ENCODE data around the gene PRKCE. TPM values are rescaled to one million over a fixed set of nuclear protein-coding genes. Genes with fewer than 3 reads are reported as not detected.

The PRKCE gene
- total RNA-seq, 1 experiment from 2014 or later = 14.8 TPM

DNA sequence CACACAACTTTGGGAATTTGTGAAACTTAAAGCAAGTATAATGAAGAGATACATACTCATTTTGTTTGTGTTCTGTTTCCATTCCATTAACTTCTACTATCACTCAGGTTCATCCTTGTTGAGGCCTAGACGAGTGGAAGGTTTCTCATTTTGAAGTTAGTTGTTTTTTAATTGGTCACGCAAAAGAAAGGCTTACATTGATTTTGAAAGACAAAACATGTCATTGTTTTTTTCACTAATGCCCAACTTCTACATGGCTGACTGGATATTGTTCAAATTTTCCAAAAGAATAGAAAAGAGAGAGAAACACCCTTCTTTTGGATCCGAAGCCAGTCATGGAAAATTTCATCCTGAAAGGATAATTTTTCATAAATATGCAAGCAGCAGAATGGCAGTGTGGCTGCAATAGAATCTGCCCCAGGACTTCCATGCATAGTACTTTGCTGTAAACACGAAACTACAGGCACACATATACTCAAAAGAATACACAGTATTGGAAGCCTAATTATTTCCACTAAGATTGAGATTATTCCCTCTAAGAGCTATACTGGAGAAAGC is 27.4 kb downstream of the PRKCE start:
- CTCF ChIA-PET = interaction anchor here (1.2 kb wide), 1 partner anchor 100 kb away, joined by 3 read pairs; no protein-coding TSS in a partner anchor
- H3K27me3 ChIP-seq (ENCODE audit: insufficient read depth, low read length) = no peaks in the 10 kb centered on the region
- H3K36me3 ChIP-seq (ENCODE audit: control insufficient read depth in 1 of 2, insufficient read depth in 2 of 2, low read length in 2 of 2) = no peaks in the 10 kb centered on the region
- no peak overlapping the region for H2AFZ ChIP-seq (ENCODE audit: low read depth, low read length, poor library complexity, severe bottlenecking)
- peaks cover 48 to 82% of the 10 kb centered on the region in 2 experiments for H3K4me1 ChIP-seq (ENCODE audit: control insufficient read depth in 1 of 2, insufficient read depth in 2 of 2, low read length in 2 of 2)
- TF ChIP-seq RAD21 (IDR thresholded peaks at IDR 0.05; ENCODE audit: low read depth) = no peak
- TF ChIP-seq, protein P1, sequence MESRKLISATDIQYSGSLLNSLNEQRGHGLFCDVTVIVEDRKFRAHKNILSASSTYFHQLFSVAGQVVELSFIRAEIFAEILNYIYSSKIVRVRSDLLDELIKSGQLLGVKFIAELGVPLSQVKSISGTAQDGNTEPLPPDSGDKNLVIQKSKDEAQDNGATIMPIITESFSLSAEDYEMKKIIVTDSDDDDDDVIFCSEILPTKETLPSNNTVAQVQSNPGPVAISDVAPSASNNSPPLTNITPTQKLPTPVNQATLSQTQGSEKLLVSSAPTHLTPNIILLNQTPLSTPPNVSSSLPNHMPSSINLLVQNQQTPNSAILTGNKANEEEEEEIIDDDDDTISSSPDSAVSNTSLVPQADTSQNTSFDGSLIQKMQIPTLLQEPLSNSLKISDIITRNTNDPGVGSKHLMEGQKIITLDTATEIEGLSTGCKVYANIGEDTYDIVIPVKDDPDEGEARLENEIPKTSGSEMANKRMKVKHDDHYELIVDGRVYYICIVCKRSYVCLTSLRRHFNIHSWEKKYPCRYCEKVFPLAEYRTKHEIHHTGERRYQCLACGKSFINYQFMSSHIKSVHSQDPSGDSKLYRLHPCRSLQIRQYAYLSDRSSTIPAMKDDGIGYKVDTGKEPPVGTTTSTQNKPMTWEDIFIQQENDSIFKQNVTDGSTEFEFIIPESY (IDR thresholded peaks at IDR 0.05; ENCODE audit: extremely low read depth, insufficient replicate concordance, low read length) = no peak
- TF ChIP-seq POLR2AphosphoS5 (IDR thresholded peaks at IDR 0.05; ENCODE audit: low read depth, low read length) = no peak
- TF ChIP-seq EZH2 (IDR thresholded peaks at IDR 0.05) = no peak
- TF ChIP-seq POLR2A (IDR thresholded peaks at IDR 0.05; ENCODE audit: borderline replicate concordance, extremely low read depth, insufficient read depth, insufficient read length) = no peak
- TF ChIP-seq EGR1 (IDR thresholded peaks at IDR 0.05; ENCODE audit: low read depth) = no peak
- no peak for TF ChIP-seq ATF3 (IDR thresholded peaks at IDR 0.05)
- TF ChIP-seq ZFX (IDR thresholded peaks at IDR 0.05) = no peak
- RAD21 ChIA-PET (ENCODE audit: low non-redundant PET in 1 of 2, low total read pairs in 2 of 2, uncharacterized antibody in 2 of 2, unreplicated experiment in 2 of 2) = no interaction called here
- intact Hi-C loops (cut with micrococcal nuclease) = no loop called here
- H4K20me1 ChIP-seq (ENCODE audit: insufficient read depth) = no peaks in the 10 kb centered on the region; the same call in 1 of the 2 replicates
- ATAC-seq = no peak
- no peaks in the 10 kb centered on the region for H3K9me2 ChIP-seq (ENCODE audit: insufficient read depth)
- POLR2A ChIA-PET = no interaction called here
- no peak for DNase-seq (ENCODE audit: low read depth, low spot score)
- no TSS peak for BruUV-seq (replicated peaks)
- peaks cover 48% of the 10 kb centered on the region for H3K79me2 ChIP-seq (ENCODE audit: insufficient read depth, low read length)
- no peak overlapping the region for H3K4me3 ChIP-seq (replicated peaks in 1 of 2; ENCODE audit: low read depth in 1 of 2, low read length in 2 of 2)
- no peak overlapping the region for H3K4me2 ChIP-seq (ENCODE audit: low read length)
- H3K9ac ChIP-seq (ENCODE audit: low read length) = no peak overlapping the region
- no peak overlapping the region for H3K27ac ChIP-seq (ENCODE audit: low read depth, low read length)
- no peaks in the 10 kb centered on the region for H3K9me3 ChIP-seq (ENCODE audit: control insufficient read depth in 1 of 2, insufficient read depth in 1 of 2, low read depth in 1 of 2, low read length in 2 of 2)
